Measurements from ENCODE around the gene PSAP. TPM values are rescaled to one million over a fixed set of nuclear protein-coding genes. Genes with fewer than 3 reads are reported as not detected.

The PSAP gene
- total RNA-seq, 1 experiment from 2014 or later: 1,316 TPM

GRCh38 chr10:71789871-71790270 is 61.2 kb downstream of the PSAP start:
- no peaks in the 10 kb centered on the region for H3K9me3 Mint-ChIP-seq (ENCODE audit: unreplicated experiment)
- Histone ChIP-seq H3K27me3 (replicated peaks; ENCODE audit: control insufficient read depth, insufficient read depth, low read length) (no peaks in the 10 kb centered on the region), H3K4me1 (no peaks in the 10 kb centered on the region), H3K36me3 (ENCODE audit: control insufficient read depth, insufficient read depth, low read length) (no peaks in the 10 kb centered on the region), H3K4me3 (ENCODE audit: low read depth, low read length) (no peak overlapping the region), H3K9me3 (no peaks in the 10 kb centered on the region)
- intact Hi-C loops (cut with micrococcal nuclease; ENCODE audit: unreplicated experiment): no loop called here
- H3K36me3 Mint-ChIP-seq (ENCODE audit: insufficient read depth, unreplicated experiment): no peaks in the 10 kb centered on the region
- TF ChIP-seq CTCF (IDR thresholded peaks at IDR 0.05; ENCODE audit: insufficient read depth in 1 of 2, low read depth in 1 of 2, low read length in 1 of 2, severe bottlenecking in 1 of 2, unreplicated experiment in 1 of 2): no peak
- no peak overlapping the region for H3K4me3 Mint-ChIP-seq (ENCODE audit: unreplicated experiment)
- no peaks in the 10 kb centered on the region for H3K4me1 Mint-ChIP-seq (ENCODE audit: low read depth, unreplicated experiment)
- H3K27me3 Mint-ChIP-seq (ENCODE audit: insufficient read depth, unreplicated experiment): peaks cover 9% of the 10 kb centered on the region
- CTCF ChIA-PET: no interaction called here
- H3K27ac Mint-ChIP-seq (ENCODE audit: unreplicated experiment): no peak overlapping the region
- DNase-seq: no peak
- POLR2A ChIA-PET: no interaction called here
- BruUV-seq (replicated peaks): no TSS peak

DNA sequence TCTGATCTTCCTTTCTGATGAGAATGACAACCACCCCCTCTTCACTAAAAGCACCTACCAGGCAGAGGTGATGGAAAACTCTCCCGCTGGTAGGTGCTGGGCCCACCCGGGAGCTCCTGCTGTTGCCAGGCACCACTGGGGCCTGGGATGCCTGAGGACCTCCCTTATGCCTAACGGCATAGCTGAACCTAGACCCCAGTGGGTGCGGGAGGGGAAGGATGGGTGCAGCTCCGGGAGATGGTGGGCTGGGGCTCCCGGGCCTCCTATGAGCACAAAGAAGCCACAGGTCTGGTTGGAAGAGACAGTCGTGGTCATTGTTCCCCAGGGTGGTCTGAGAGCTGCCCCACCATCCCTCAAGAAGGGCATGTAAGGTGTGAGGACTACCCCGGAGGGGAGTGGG is 62.1 kb downstream of the PSAP start:
- Histone ChIP-seq H3K36me3 (ENCODE audit: control insufficient read depth, insufficient read depth, low read length) (no peaks in the 10 kb centered on the region), H3K4me1 (no peaks in the 10 kb centered on the region), H3K9me3 (no peaks in the 10 kb centered on the region), H3K27me3 (replicated peaks; ENCODE audit: control insufficient read depth, insufficient read depth, low read length) (no peaks in the 10 kb centered on the region), H3K4me3 (ENCODE audit: low read depth, low read length) (no peak overlapping the region)
- Mint-ChIP-seq H3K36me3 (ENCODE audit: insufficient read depth, unreplicated experiment) (no peaks in the 10 kb centered on the region), H3K27me3 (ENCODE audit: insufficient read depth, unreplicated experiment) (peaks cover 6% of the 10 kb centered on the region), H3K27ac (ENCODE audit: unreplicated experiment) (no peak overlapping the region), H3K4me3 (ENCODE audit: unreplicated experiment) (no peak overlapping the region), H3K4me1 (ENCODE audit: low read depth, unreplicated experiment) (no peaks in the 10 kb centered on the region), H3K9me3 (ENCODE audit: unreplicated experiment) (no peaks in the 10 kb centered on the region)
- no TSS peak for BruUV-seq (replicated peaks)
- no peak for DNase-seq
- ChIA-PET CTCF (interaction anchor here (0.6 kb wide), 1 partner anchor 179 kb away, joined by 4 read pairs; no protein-coding TSS in a partner anchor), POLR2A (no interaction called here)
- no peak for TF ChIP-seq CTCF (IDR thresholded peaks at IDR 0.05; ENCODE audit: insufficient read depth in 1 of 2, low read depth in 1 of 2, low read length in 1 of 2, severe bottlenecking in 1 of 2, unreplicated experiment in 1 of 2)
- intact Hi-C loops (cut with micrococcal nuclease; ENCODE audit: unreplicated experiment): no loop called here

DNA sequence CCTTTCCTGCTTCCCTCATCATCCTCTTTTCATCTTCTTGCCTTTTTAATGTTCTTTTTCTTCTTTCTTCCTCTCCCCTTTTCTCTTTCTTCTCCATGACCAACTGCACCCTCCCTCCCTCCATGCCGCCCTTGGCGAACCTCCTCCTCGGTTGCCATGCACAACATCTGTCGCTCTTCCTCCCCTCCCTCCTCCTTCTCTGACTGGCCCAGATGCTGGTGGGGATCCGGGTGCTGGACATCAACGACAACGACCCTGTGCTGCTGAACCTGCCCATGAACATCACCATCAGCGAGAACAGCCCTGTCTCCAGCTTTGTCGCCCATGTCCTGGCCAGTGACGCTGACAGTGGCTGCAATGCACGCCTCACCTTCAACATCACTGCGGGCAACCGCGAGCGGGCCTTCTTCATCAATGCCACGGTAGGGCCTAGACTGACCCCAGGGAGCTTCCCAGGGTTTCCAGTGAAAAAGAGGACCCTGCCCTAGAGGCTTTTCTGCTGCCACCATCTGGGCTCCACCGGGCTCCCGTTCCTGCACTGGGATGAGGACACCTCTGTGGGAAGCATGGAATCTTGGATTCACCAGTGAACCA is 66.3 kb downstream of the PSAP start:
- DNase-seq: no peak
- Histone ChIP-seq H3K27me3 (replicated peaks; ENCODE audit: control insufficient read depth, insufficient read depth, low read length) (no peaks in the 10 kb centered on the region), H3K9me3 (no peaks in the 10 kb centered on the region), H3K4me1 (no peaks in the 10 kb centered on the region), H3K4me3 (ENCODE audit: low read depth, low read length) (no peak overlapping the region), H3K36me3 (ENCODE audit: control insufficient read depth, insufficient read depth, low read length) (no peaks in the 10 kb centered on the region)
- BruUV-seq (replicated peaks): no TSS peak
- Mint-ChIP-seq H3K27ac (ENCODE audit: unreplicated experiment) (no peak overlapping the region), H3K4me3 (ENCODE audit: unreplicated experiment) (no peak overlapping the region), H3K9me3 (ENCODE audit: unreplicated experiment) (no peaks in the 10 kb centered on the region), H3K27me3 (ENCODE audit: insufficient read depth, unreplicated experiment) (no peaks in the 10 kb centered on the region), H3K36me3 (ENCODE audit: insufficient read depth, unreplicated experiment) (no peaks in the 10 kb centered on the region), H3K4me1 (ENCODE audit: low read depth, unreplicated experiment) (no peaks in the 10 kb centered on the region)
- no peak for TF ChIP-seq CTCF (IDR thresholded peaks at IDR 0.05; ENCODE audit: insufficient read depth in 1 of 2, low read depth in 1 of 2, low read length in 1 of 2, severe bottlenecking in 1 of 2, unreplicated experiment in 1 of 2)
- CTCF ChIA-PET: interaction anchor here (0.5 kb wide), 1 partner anchor 34 kb away, joined by 3 read pairs; no protein-coding TSS in a partner anchor
- POLR2A ChIA-PET: no interaction called here
- intact Hi-C loops (cut with micrococcal nuclease; ENCODE audit: unreplicated experiment): no loop called here
